IMR-90 (cell line): ENCODE data around the gene DLD.

ENCODE experiments used
- CEBPB ChIP-seq: IDR thresholded peaks from 2 replicates; pipeline ENCODE4 v1.6.1; 2012; ENCODE audit warnings: low read depth, low read length, improper control_type of control experiment
- CHD1 ChIP-seq: IDR thresholded peaks from 2 replicates; pipeline ENCODE4 v1.6.1; 2012; ENCODE audit warnings: low read depth, low read length, improper control_type of control experiment
- CTCF ChIP-seq: conservative IDR thresholded peaks from 2 replicates; pipeline ENCODE4 v1.5.1; 2012; ENCODE audit warnings: mild to moderate bottlenecking, low read depth, low read length, improper control_type of control experiment
- ELK1 ChIP-seq: fragments of 150-350 bp; IDR thresholded peaks from 2 replicates; pipeline ENCODE4 v1.6.1; 2016; ENCODE audit warnings: low read depth, mild to moderate bottlenecking, low read length, moderate library complexity, borderline replicate concordance
- MAZ ChIP-seq: IDR thresholded peaks from 2 replicates; pipeline ENCODE4 v1.6.1; 2012; ENCODE audit warnings: low read depth, mild to moderate bottlenecking, low read length, improper control_type of control experiment, moderate library complexity, borderline replicate concordance
- MXI1 ChIP-seq: IDR thresholded peaks from 2 replicates; pipeline ENCODE4 v1.6.1; 2012; ENCODE audit warnings: low read depth, mild to moderate bottlenecking, low read length, moderate library complexity, borderline replicate concordance
- POLR2A ChIP-seq: IDR thresholded peaks from 2 replicates; pipeline ENCODE4 v1.6.1; 2012; ENCODE audit warnings: mild to moderate bottlenecking, low read depth, low read length
- RAD21 ChIP-seq: IDR thresholded peaks from 2 replicates; pipeline ENCODE4 v1.6.1; 2012; ENCODE audit warnings: low read length, improper control_type of control experiment
- USF2 ChIP-seq: fragments of 150-350 bp; IDR thresholded peaks from 2 replicates; pipeline ENCODE4 v1.6.1; 2017; ENCODE audit warnings: mild to moderate bottlenecking, antibody characterized with exemption, low read length, low read depth

GRCh38 chr7:107850216-107850615, 40.8 kb upstream of the DLD start:
- no peak for TF ChIP-seq CTCF
- TF ChIP-seq USF2: no peak
- no peak for TF ChIP-seq POLR2A
- no peak for TF ChIP-seq ELK1
- no peak for TF ChIP-seq MAZ
- TF ChIP-seq CEBPB: no peak
- TF ChIP-seq CHD1: no peak
- TF ChIP-seq RAD21: no peak
- TF ChIP-seq MXI1: no peak
